ENCODE measurements around the gene BPIFB3.

GRCh38 chr20:33015114-33015484 lies 38.6 kb upstream of the BPIFB3 start:
- TF ChIP-seq, protein P1, sequence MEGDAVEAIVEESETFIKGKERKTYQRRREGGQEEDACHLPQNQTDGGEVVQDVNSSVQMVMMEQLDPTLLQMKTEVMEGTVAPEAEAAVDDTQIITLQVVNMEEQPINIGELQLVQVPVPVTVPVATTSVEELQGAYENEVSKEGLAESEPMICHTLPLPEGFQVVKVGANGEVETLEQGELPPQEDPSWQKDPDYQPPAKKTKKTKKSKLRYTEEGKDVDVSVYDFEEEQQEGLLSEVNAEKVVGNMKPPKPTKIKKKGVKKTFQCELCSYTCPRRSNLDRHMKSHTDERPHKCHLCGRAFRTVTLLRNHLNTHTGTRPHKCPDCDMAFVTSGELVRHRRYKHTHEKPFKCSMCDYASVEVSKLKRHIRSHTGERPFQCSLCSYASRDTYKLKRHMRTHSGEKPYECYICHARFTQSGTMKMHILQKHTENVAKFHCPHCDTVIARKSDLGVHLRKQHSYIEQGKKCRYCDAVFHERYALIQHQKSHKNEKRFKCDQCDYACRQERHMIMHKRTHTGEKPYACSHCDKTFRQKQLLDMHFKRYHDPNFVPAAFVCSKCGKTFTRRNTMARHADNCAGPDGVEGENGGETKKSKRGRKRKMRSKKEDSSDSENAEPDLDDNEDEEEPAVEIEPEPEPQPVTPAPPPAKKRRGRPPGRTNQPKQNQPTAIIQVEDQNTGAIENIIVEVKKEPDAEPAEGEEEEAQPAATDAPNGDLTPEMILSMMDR (conservative IDR thresholded peaks at IDR 0.05) = no peak
- no peak for TF ChIP-seq ZFX (IDR thresholded peaks at IDR 0.05)
